K562 (cell line): ENCODE measurements around the gene EVI5L. TPM values are rescaled to one million over a fixed set of nuclear protein-coding genes. Genes with fewer than 3 reads are reported as not detected.
"Not testable (repeated sequence)": the region's sequence is repeated elsewhere in the genome, so short reads cannot be mapped to it uniquely, and the experiment has no call there.

Experiments
- ATAC-seq: fragments of 200-7000 bp; cut with Tn5 transposase; 3 replicates; pipeline ENCODE4 v1.9.1; 2020; ENCODE audit warnings: moderate library complexity
- BruUV-seq: library from RNA; stranded (reverse); fragments of 400-500 nt; replicated peaks from 2 replicates; lab custom pipeline; 2021; lab: Mats Ljungman, UMichigan
- CTCF ChIA-PET: fragments of 300-600 bp; formaldehyde crosslinking; extraction: SDS; loops from one replicate; lab custom pipeline; 2021; ENCODE audit warnings: low intra/inter-chr PET ratio; lab: Yijun Ruan, JAX
- POLR2A ChIA-PET: fragments of 300-600, 350-650 bp; sonication (Branson Sonifier 250); formaldehyde crosslinking; extraction: SDS; loops from one replicate; lab custom pipeline; 2021; ENCODE audit warnings: antibody characterized with exemption, inconsistent platforms; lab: Yijun Ruan, JAX
- DNase-seq, 4 experiments: peaks; one replicate each; pipeline versions ENCODE4 v3.0.0 to v3.0.0-alpha.2; 2011 to 2018; ENCODE audit warnings: low spot score in 3 of 4, mixed read lengths in 3 of 4; ENCODE audit errors: extremely low read depth in 1 of 4
- FAIRE-seq: peaks from 2 replicates; lab custom pipeline; 2011; peaks lifted over from hg19 to GRCh38; lab: Jason Lieb, UNC
- H2AFZ ChIP-seq: 2 replicates; pipeline ENCODE4 v1.6.0; 2011; ENCODE audit warnings: low read depth, low read length, control low read depth, inconsistent platforms
- H3K27ac ChIP-seq: fragments of 200-600 bp; 3 replicates; pipeline ENCODE4 v1.8.0; 2011; ENCODE audit warnings: low read depth, mild to moderate bottlenecking, control low read depth, inconsistent platforms, low read length, moderate library complexity, mixed read lengths; ENCODE audit errors: extremely low read depth
- H3K27me3 ChIP-seq, 2 experiments: fragments of 300-600 bp in 1 of 2; 2 replicates in 1 of 2; 3 replicates in 1 of 2; pipeline versions ENCODE4 v1.6.0 to v1.8.0; 2011; ENCODE audit warnings: inconsistent platforms in 2 of 2, low read length in 2 of 2, mild to moderate bottlenecking in 1 of 2, mixed read lengths in 1 of 2, moderate library complexity in 1 of 2; ENCODE audit not compliant: control insufficient read depth in 2 of 2, insufficient read depth in 2 of 2
- H3K36me3 ChIP-seq: fragments of 300-600 bp; 3 replicates; pipeline ENCODE4 v1.8.0; 2011; ENCODE audit warnings: mild to moderate bottlenecking, low read length, inconsistent platforms; ENCODE audit not compliant: control insufficient read depth, insufficient read depth
- H3K4me1 ChIP-seq, 2 experiments: fragments of 200-600 bp in 1 of 2; replicated peaks in 1 of 2; 2 replicates in 1 of 2; 3 replicates in 1 of 2; pipeline versions ENCODE4 v1.5.1 to v1.8.0; 2011; ENCODE audit warnings: inconsistent platforms in 2 of 2, low read length in 2 of 2, mild to moderate bottlenecking in 1 of 2, mixed read lengths in 1 of 2, moderate library complexity in 1 of 2; ENCODE audit not compliant: control insufficient read depth in 2 of 2, insufficient read depth in 2 of 2
- H3K4me2 ChIP-seq: 2 replicates; pipeline ENCODE4 v1.6.1; 2011; ENCODE audit warnings: low read length, control low read depth, inconsistent platforms, mixed read lengths; ENCODE audit not compliant: insufficient read depth
- H3K4me3 ChIP-seq: fragments of 200-600 bp; sonication (generic), shearing (Covaris generic); 2 replicates; pipeline ENCODE4 v1.5.1; 2016; ENCODE audit warnings: control low read depth, inconsistent platforms
- H3K79me2 ChIP-seq: fragments of 200-600 bp; 3 replicates; pipeline ENCODE4 v1.8.0; 2011; ENCODE audit warnings: low read length, inconsistent platforms; ENCODE audit not compliant: control insufficient read depth, insufficient read depth
- H3K9ac ChIP-seq, 2 experiments: 2 replicates each; pipeline versions ENCODE4 v1.6.0 to v1.6.1; 2011; ENCODE audit warnings: low read depth in 2 of 2, low read length in 2 of 2, control low read depth in 1 of 2, inconsistent platforms in 1 of 2, mild to moderate bottlenecking in 1 of 2, mixed read lengths in 1 of 2; ENCODE audit not compliant: insufficient read depth in 1 of 2
- H3K9me1 ChIP-seq: one replicate; pipeline ENCODE4 v1.6.0; 2011; ENCODE audit warnings: inconsistent platforms, mild to moderate bottlenecking, low read length, moderate library complexity; ENCODE audit not compliant: control insufficient read depth, insufficient read depth
- H3K9me3 ChIP-seq: replicated peaks from 2 replicates; pipeline ENCODE4 v1.5.1; 2011; ENCODE audit warnings: low read depth, low read length, inconsistent platforms; ENCODE audit not compliant: control insufficient read depth, insufficient read depth
- H4K20me1 ChIP-seq: replicated peaks from 2 replicates; pipeline ENCODE4 v1.6.1; 2011; ENCODE audit warnings: low read length, inconsistent platforms, mixed read lengths; ENCODE audit not compliant: control insufficient read depth, insufficient read depth
- ARID1B ChIP-seq: fragments of 450-650 bp; IDR thresholded peaks from 2 replicates; pipeline ENCODE4 v1.6.1; 2016; ENCODE audit warnings: antibody characterized with exemption, mild to moderate bottlenecking, inconsistent platforms
- HMBOX1 ChIP-seq: sonication (generic); IDR thresholded peaks from 2 replicates; pipeline ENCODE4 v1.6.1; 2016
- KLF16 ChIP-seq: IDR thresholded peaks from 2 replicates; pipeline ENCODE4 v1.6.1; 2016; ENCODE audit warnings: antibody characterized with exemption
- MECOM ChIP-seq: fragments of 250-450 bp; sonication (Bioruptor Pico); IDR thresholded peaks from 2 replicates; pipeline ENCODE4 v1.8.0; 2022; ENCODE audit warnings: inconsistent platforms
- RAD51 ChIP-seq: fragments of 450-650 bp; IDR thresholded peaks from 2 replicates; pipeline ENCODE4 v1.7.1; 2016; ENCODE audit warnings: low read depth, mild to moderate bottlenecking, borderline replicate concordance
- ZNF324 ChIP-seq: fragments of 250-450 bp; sonication (Bioruptor Pico); IDR thresholded peaks from 2 replicates; pipeline ENCODE4 v1.4.0; 2020; ENCODE audit warnings: mild to moderate bottlenecking
- WGBS: fragments of 100-300 bp; shearing (Covaris generic); methylation state at CpG from one replicate; pipeline ENCODE4 v1.1.6; 2016; ENCODE audit warnings: low coverage, mixed read lengths; ENCODE audit not compliant: insufficient coverage; ENCODE audit errors: missing lambda C conversion rate; 5-methylcytosine and 5-hydroxymethylcytosine counted together
- in situ Hi-C: fragments of 300-500 bp; cut with MboI; formaldehyde crosslinking; loops from 4 replicates; pipeline ENCODE4 v1.15.0; 2018; ENCODE audit warnings: inconsistent platforms, mixed read lengths
- intact Hi-C: fragments of 100-400 bp; cut with micrococcal nuclease; formaldehyde crosslinking; loops from 2 replicates; pipeline ENCODE4 v1.14.2; 2022
- polyA plus RNA-seq, 8 experiments: library from polyadenylated mRNA; depleted of rRNA in 4 of 8; stranded (reverse) in 5 of 8; unstranded in 3 of 8; fragments of >200 nt; fragmentation: Nextera tagmentation in 2 of 8; fragmentation: Illumina TruSeq in 1 of 8; extraction: Ambion mirVana in 2 of 8; extraction: Trizol in 1 of 8; gene quantifications; 2 replicates each; pipeline versions ENCODE4 v1.2.1 to v1.2.3, GENCODE V29; 2011 to 2014; ENCODE audit warnings: inconsistent platforms in 1 of 8, missing spikeins in 1 of 8
- total RNA-seq, 7 experiments: library from RNA; depleted of rRNA in 6 of 7; stranded (reverse); fragments of >200 nt in 6 of 7; fragmentation: Illumina TruSeq in 2 of 7; extraction: Trizol in 2 of 7; gene quantifications; 2 replicates each; pipeline versions ENCODE4 v1.2.1 to v1.2.3, GENCODE V29; 2011 to 2021; ENCODE audit warnings: low replicate concordance in 1 of 7
- TF ChIP-seq, protein P1 (sequence below): sonication (generic); formaldehyde crosslinking; IDR thresholded peaks from 2 replicates; pipeline ENCODE4 v1.8.1; 2023; ENCODE audit warnings: mild to moderate bottlenecking, missing genetic modification reagents

EVI5L gene
- total and polyA plus RNA-seq, 9 of the 15 experiments (the other 6 are each of a cell fraction or from before 2014, with no cell fraction given), result 0.69 to 1.8 (median 1.2) TPM; not detected in 2

GRCh38 chr19:7792281-7792680 lies 37.7 kb upstream of the EVI5L start (continued):
- TF ChIP-seq HMBOX1, result 0 out of 2 replicates have a peak, but pooled peaks have one; percentile 17
- TF ChIP-seq, protein P1, sequence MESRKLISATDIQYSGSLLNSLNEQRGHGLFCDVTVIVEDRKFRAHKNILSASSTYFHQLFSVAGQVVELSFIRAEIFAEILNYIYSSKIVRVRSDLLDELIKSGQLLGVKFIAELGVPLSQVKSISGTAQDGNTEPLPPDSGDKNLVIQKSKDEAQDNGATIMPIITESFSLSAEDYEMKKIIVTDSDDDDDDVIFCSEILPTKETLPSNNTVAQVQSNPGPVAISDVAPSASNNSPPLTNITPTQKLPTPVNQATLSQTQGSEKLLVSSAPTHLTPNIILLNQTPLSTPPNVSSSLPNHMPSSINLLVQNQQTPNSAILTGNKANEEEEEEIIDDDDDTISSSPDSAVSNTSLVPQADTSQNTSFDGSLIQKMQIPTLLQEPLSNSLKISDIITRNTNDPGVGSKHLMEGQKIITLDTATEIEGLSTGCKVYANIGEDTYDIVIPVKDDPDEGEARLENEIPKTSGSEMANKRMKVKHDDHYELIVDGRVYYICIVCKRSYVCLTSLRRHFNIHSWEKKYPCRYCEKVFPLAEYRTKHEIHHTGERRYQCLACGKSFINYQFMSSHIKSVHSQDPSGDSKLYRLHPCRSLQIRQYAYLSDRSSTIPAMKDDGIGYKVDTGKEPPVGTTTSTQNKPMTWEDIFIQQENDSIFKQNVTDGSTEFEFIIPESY (CRISPR knock-in tag), result no peak
- TF ChIP-seq ZNF324 (CRISPR knock-in tag), result no peak
- TF ChIP-seq MECOM (CRISPR knock-in tag), result no peak
- TF ChIP-seq RAD51, result no peak
- peak; percentile 41; the same call in 1 of the 2 replicates for TF ChIP-seq ARID1B
- TF ChIP-seq KLF16, result peak; percentile 44; the same call in 1 of the 2 replicates

- H3K9me3 ChIP-seq, in situ Hi-C loops, H2AFZ ChIP-seq, FAIRE-seq, H3K79me2 ChIP-seq, ATAC-seq, H3K27me3 ChIP-seq, H3K36me3 ChIP-seq, H3K9ac ChIP-seq, H4K20me1 ChIP-seq, BruUV-seq, DNase-seq, H3K9me1 ChIP-seq, H3K4me3 ChIP-seq, CTCF ChIA-PET, H3K4me2 ChIP-seq, H3K27ac ChIP-seq: not testable (repeated sequence)
- H3K4me1 ChIP-seq, result peaks cover 2 to 16% of the 10 kb centered on the region in 2 experiments; a peak in 4 of 5 replicates
- POLR2A ChIA-PET, result interaction anchor here (0.6 kb wide), 1 partner anchor 21 kb away, joined by 3 read pairs; no protein-coding TSS in a partner anchor
- WGBS, result 8% methylated on average over 6 of the region's 7 CpGs
- intact Hi-C loops, result loop anchor here (10.0 kb wide), 1 partner anchor 428 kb away; no protein-coding TSS in a partner anchor
Measured at GRCh38 chr19:7792701-7793100, 37.3 kb upstream of the EVI5L start.
